HUES64 (cell line): ENCODE results near the gene TRIM13.
"Not testable (repeated sequence)": the region's sequence is repeated elsewhere in the genome, so short reads cannot be mapped to it uniquely, and the experiment has no call there.

Experiments
- H3K27ac ChIP-seq: 2 replicates; pipeline ENCODE4 v1.7.0; 2013; ENCODE audit warnings: low read depth, low read length, inconsistent platforms
- H3K27me3 ChIP-seq: 2 replicates; pipeline ENCODE4 v1.6.1; 2013; ENCODE audit warnings: mild to moderate bottlenecking, low read length; ENCODE audit not compliant: insufficient read depth
- H3K36me3 ChIP-seq: 2 replicates; pipeline ENCODE4 v1.6.1; 2013; ENCODE audit warnings: mild to moderate bottlenecking, low read length; ENCODE audit not compliant: insufficient read depth
- H3K4me1 ChIP-seq: 2 replicates; pipeline ENCODE4 v1.6.1; 2013; ENCODE audit warnings: mild to moderate bottlenecking, low read length, moderate library complexity; ENCODE audit not compliant: insufficient read depth
- H3K4me3 ChIP-seq: 2 replicates; pipeline ENCODE4 v1.5.1; 2013; ENCODE audit warnings: mild to moderate bottlenecking, low read length, moderate library complexity
- H3K9ac ChIP-seq: 2 replicates; pipeline ENCODE4 v1.6.1; 2013; ENCODE audit warnings: mild to moderate bottlenecking, low read depth, low read length
- H3K9me3 ChIP-seq: 2 replicates; pipeline ENCODE4 v1.6.1; 2013; ENCODE audit warnings: low read depth, low read length; ENCODE audit not compliant: insufficient read depth
- WGBS: fragments of 150-250, 120-280 bp; methylation state at CpG from one replicate; pipeline ENCODE4 v1.1.7; 2013; ENCODE audit warnings: missing lambda C conversion rate; 5-methylcytosine and 5-hydroxymethylcytosine counted together

The TRIM13 gene

GRCh38 chr13:50025436-50025835 is 28.6 kb downstream of the TRIM13 start:
- Histone ChIP-seq H3K27ac (no peak overlapping the region), H3K36me3 (0 out of 2 replicates have a peak, but pooled peaks cover 3% of the 10 kb centered on the region), H3K9ac (no peak overlapping the region), H3K4me3 (no peak overlapping the region), H3K4me1 (no peaks in the 10 kb centered on the region), H3K27me3 (no peaks in the 10 kb centered on the region), H3K9me3 (no peaks in the 10 kb centered on the region)
- 93% methylated on average over 1 of the region's 1 CpG for WGBS

- no peak overlapping the region for H3K27ac ChIP-seq
- H3K4me1 ChIP-seq = no peaks in the 10 kb centered on the region
- no peak overlapping the region for H3K4me3 ChIP-seq
- no peaks in the 10 kb centered on the region for H3K27me3 ChIP-seq
- H3K36me3 ChIP-seq = 0 out of 2 replicates have a peak, but pooled peaks cover 3% of the 10 kb centered on the region
- H3K9me3 ChIP-seq = no peaks in the 10 kb centered on the region
- no peak overlapping the region for H3K9ac ChIP-seq
- 95% methylated on average over 2 of the region's 2 CpGs for WGBS
These were observed 30.1 kb downstream of the TRIM13 start for GRCh38 chr13:50026788-50027473.

DNA sequence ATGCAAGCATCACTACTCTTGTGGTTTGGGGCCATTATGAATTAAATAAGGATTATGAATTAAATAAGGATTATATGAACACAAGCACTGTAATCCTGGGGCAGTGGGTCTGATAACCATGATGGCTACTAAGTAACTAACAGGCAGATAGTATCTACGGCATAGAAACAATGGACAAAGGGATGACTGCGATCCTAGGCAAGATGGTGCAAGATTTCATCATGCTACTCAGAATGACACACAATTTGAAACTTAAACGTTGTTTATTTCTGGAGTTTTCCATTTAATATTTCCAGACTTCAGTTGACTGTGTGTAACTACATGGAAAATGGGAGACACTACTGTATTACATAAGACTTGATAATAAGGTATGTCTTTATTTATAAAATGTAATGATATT is 33.5 kb downstream of the TRIM13 start:
- Histone ChIP-seq H3K4me1 (no peaks in the 10 kb centered on the region), H3K4me3 (no peak overlapping the region), H3K27ac (no peak overlapping the region), H3K36me3 (no peaks in the 10 kb centered on the region), H3K9me3 (no peaks in the 10 kb centered on the region), H3K9ac (no peak overlapping the region), H3K27me3 (no peaks in the 10 kb centered on the region)
- WGBS = 89% methylated on average over 3 of the region's 3 CpGs

- no peaks in the 10 kb centered on the region for H3K36me3 ChIP-seq
- H3K4me3 ChIP-seq = no peak overlapping the region
- H3K4me1 ChIP-seq = no peaks in the 10 kb centered on the region
- H3K27ac ChIP-seq = no peak overlapping the region
- no peaks in the 10 kb centered on the region for H3K27me3 ChIP-seq
- no peaks in the 10 kb centered on the region for H3K9me3 ChIP-seq
- no peak overlapping the region for H3K9ac ChIP-seq
These were observed 36.9 kb downstream of the TRIM13 start for GRCh38 chr13:50033725-50034124.

DNA sequence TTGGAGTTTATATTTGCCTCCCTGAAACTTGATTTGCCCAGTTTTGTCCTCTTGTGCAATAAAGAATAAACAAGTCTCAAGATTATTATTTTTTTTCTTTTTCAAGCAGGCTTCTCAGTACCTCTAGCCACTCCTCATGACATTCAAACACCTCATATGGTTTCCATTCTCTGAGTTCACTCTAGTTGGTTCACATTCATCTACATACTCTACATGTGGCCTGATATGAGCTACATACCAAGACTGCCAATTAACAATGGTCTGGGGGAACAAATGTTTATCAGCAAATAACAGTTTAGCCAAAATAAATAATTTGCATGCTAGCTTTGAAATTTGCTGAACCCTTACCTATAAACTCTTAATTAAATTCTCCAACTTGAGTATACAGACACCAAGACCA is 40.9 kb downstream of the TRIM13 start:
- H3K9me3 ChIP-seq = no peaks in the 10 kb centered on the region
- no peak overlapping the region for H3K9ac ChIP-seq
- H3K4me3 ChIP-seq = no peak overlapping the region
- H3K27me3 ChIP-seq = no peaks in the 10 kb centered on the region
- no peaks in the 10 kb centered on the region for H3K4me1 ChIP-seq
- H3K27ac ChIP-seq = no peak overlapping the region
- H3K36me3 ChIP-seq = no peaks in the 10 kb centered on the region; the same call in 1 of the 2 replicates

DNA sequence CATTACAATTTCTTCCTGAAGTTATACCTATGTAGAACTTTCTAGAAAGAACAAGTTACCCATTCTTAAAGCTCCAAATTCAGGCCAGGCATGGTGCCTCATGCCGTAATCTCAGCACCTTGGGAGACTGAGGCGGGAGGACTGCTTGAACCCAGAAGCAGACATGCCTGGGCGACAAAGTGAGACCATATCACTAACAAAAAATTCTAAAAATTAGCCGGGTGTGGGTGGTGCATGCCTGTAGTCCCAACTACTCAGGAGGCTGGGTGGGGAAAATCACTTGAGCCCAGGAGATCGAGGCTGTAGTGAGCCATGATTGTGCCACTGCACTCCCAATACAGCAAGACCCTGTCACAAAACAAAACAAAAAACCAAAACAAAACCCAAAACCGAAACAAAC is 41.4 kb downstream of the TRIM13 start:
- no peaks in the 10 kb centered on the region for H3K9me3 ChIP-seq
- no peaks in the 10 kb centered on the region for H3K4me1 ChIP-seq
- no peak overlapping the region for H3K4me3 ChIP-seq
- no peak overlapping the region for H3K27ac ChIP-seq
- H3K27me3 ChIP-seq = no peaks in the 10 kb centered on the region
- 94% methylated on average over 6 of the region's 6 CpGs for WGBS
- H3K9ac ChIP-seq = no peak overlapping the region
- no peaks in the 10 kb centered on the region; the same call in 1 of the 2 replicates for H3K36me3 ChIP-seq

DNA sequence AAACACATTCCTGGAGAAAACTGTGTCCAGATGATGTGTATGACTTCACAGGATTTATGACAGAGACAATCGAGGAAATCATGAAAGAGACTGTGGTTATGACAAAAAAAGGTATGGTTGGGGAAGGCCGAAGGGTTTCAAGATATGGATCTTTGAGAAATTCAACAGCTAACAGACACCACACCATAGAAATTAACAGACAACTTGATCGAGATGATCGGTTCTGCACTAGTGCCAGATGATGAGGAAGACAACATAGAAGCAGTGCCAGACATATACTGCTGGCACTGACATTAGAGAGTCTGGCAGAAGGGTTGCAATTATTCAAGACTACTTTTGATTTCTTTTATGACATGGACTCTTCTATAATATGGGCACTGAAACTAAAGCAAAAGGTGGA is 55.6 kb downstream of the TRIM13 start:
- 90% methylated on average over 3 of the region's 4 CpGs for WGBS
- H3K9me3 ChIP-seq = no peaks in the 10 kb centered on the region
- H3K27ac ChIP-seq = no peak overlapping the region
- H3K27me3 ChIP-seq = no peaks in the 10 kb centered on the region
- no peak overlapping the region for H3K4me3 ChIP-seq
- peaks cover 9% of the 10 kb centered on the region; the same call in 1 of the 2 replicates for H3K36me3 ChIP-seq
- no peaks in the 10 kb centered on the region for H3K4me1 ChIP-seq
- no peak overlapping the region for H3K9ac ChIP-seq

- H3K36me3 ChIP-seq = peaks cover 6% of the 10 kb centered on the region; the same call in 1 of the 2 replicates
- no peak overlapping the region for H3K4me3 ChIP-seq
- WGBS = 100% methylated on average over 1 of the region's 1 CpG
- no peaks in the 10 kb centered on the region for H3K27me3 ChIP-seq
- no peak overlapping the region for H3K27ac ChIP-seq
- H3K9me3 ChIP-seq = no peaks in the 10 kb centered on the region
- H3K9ac ChIP-seq = no peak overlapping the region
- no peaks in the 10 kb centered on the region for H3K4me1 ChIP-seq
These were observed 57.0 kb downstream of the TRIM13 start for GRCh38 chr13:50053844-50054243.

- Histone ChIP-seq H3K4me1 (no peaks in the 10 kb centered on the region), H3K9ac (no peak overlapping the region), H3K36me3 (peaks cover 9% of the 10 kb centered on the region; the same call in 1 of the 2 replicates), H3K4me3 (no peak overlapping the region), H3K27me3 (no peaks in the 10 kb centered on the region), H3K9me3 (no peaks in the 10 kb centered on the region), H3K27ac (no peak overlapping the region)
- 100% methylated on average over 1 of the region's 1 CpG for WGBS
These were observed 58.6 kb downstream of the TRIM13 start for GRCh38 chr13:50055454-50055853.

- no peaks in the 10 kb centered on the region for H3K27me3 ChIP-seq
- peaks cover 18% of the 10 kb centered on the region for H3K36me3 ChIP-seq
- H3K9me3 ChIP-seq = no peaks in the 10 kb centered on the region
- WGBS = 100% methylated on average over 1 of the region's 1 CpG
- no peak overlapping the region for H3K9ac ChIP-seq
- no peak overlapping the region for H3K4me3 ChIP-seq
- H3K27ac ChIP-seq = no peak overlapping the region
- H3K4me1 ChIP-seq = no peaks in the 10 kb centered on the region
These were observed 63.9 kb downstream of the TRIM13 start for GRCh38 chr13:50060718-50061117.

DNA sequence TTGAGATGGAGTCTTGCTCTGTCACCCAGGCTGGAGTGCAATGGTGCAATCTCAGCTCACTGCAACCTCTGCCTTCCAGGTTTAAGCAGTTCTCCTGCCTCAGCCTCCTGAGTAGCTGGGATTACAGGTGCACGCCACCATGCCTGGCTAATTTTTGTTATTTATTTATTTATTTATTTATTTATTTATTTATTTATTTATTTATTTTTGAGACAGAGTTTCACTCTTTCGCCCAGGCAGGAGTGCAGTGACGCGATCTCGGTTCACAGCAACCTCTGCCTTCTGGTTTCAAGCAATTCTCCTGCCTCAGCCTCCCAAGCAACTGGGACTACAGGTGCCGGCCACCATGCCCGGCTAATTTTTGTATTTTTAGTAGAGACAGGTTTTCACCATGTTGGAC is 65.5 kb downstream of the TRIM13 start:
- not testable (repeated sequence) for H3K27ac ChIP-seq, H3K4me3 ChIP-seq, H3K4me1 ChIP-seq, H3K9ac ChIP-seq, H3K9me3 ChIP-seq, H3K27me3 ChIP-seq
- peaks cover 31% of the 10 kb centered on the region for H3K36me3 ChIP-seq
- WGBS = over 99% methylated on average over 6 of the region's 7 CpGs

- WGBS = 93% methylated on average over 1 of the region's 1 CpG
- Histone ChIP-seq H3K4me3 (no peak overlapping the region), H3K9ac (no peak overlapping the region), H3K27ac (no peak overlapping the region), H3K27me3 (no peaks in the 10 kb centered on the region), H3K9me3 (no peaks in the 10 kb centered on the region), H3K4me1 (no peaks in the 10 kb centered on the region), H3K36me3 (peaks cover 31% of the 10 kb centered on the region)
These were observed 68.9 kb downstream of the TRIM13 start for GRCh38 chr13:50065712-50066111.
